T-helper 9 cell (primary cell): ENCODE data around the gene DLX4.

Experiments
- DNase-seq: peaks from one replicate; pipeline ENCODE4 v3.0.0-alpha.2; 2020

The DLX4 gene

DNA sequence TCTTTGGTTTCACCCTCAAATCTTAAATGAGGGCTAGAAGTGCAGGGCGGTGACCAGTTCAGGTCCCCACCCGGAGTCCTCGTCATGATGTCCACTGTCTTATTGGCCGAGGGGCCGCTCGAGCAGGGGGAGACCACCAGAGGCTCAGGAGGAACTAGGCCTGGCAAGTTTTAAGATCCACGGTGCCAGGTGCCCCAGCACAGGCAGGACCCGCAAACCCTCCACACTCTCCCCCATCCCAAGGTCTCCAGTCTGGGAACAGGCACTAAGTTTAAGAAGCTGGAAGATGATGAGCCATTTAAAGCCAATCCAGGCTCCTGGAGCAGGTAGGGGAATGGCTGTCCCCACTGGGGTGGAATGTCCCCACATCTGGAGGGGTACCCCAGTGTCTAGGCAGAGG, 21.9 kb downstream of the DLX4 start:
- no peak for DNase-seq

DNA sequence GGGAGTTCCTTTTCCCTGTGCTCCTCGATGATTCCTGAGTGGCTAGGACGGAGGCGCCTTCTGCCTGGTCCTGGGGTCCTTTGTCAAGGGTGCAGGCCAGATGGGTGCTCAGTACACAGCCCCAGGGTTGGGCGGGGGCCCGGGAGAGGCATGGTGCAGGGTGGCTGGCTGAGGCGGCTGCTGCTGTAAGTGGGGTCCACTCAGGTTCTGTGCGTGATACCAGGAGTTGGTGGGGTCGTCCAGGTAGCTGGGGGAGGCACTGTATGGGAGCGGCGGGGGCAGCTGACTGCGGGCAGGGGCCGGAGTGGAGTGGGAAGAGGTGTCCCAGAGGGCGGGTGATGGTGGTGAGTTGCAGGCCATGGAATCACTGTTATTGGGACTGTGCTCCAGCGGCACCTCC, 22.4 kb downstream of the DLX4 start:
- no peak for DNase-seq

DNA sequence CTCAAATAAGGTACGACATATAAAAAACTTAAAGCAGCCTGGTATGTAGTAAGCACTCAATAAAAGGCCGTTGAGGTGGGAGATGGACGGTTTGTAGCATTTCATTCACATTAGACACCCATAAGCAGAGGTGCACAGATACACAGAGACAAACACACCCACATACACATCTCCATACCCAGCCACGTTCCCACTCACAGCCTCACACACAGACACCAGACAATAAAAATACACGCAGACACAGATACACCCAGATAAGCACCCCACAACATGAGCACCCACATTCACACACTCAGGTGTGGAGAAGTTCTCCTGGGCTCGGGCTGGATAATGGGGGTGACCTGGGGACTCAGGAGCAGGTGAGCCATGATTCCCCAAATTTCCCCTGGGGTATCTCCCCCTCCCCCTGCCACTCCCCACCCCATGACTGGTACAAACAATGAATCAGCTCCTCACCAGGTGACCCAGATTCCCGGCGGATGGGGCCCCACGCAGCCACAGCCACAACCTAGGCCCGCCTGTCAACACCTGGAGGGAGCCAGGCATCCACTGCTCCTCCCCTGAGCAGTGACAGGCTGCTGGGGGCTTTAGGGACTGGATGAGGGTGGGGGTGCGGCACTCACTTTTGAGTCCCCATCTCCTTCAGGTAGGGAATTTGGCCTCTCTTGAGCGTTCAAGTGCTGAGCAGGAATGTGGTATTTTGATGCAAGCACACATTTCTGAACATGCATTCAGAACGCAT, 23.4 kb downstream of the DLX4 start:
- no peak for DNase-seq

DNA sequence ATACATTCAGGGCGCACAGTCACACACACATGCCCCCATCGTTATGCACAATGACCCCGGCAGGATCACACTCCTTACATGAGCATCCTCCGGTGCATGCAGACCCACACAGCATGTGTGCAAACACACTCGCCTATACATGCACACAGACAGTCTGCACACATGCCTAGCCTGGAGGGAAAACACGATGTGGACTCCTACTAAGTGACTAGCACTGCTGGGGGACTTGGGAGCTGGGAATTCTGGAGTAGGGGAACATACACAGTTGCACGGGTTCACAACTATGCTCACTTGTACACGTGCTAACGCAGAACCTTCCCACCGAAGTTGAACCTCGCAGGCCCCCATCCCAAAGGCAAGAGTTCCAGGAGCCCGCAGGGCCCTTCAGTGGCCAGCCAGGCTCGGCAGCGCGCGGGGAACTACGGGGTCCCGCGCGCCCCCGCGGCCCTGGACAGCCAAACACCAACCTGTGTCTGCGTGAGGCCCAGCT, 24.0 kb downstream of the DLX4 start:
- DNase-seq = no peak

DNA sequence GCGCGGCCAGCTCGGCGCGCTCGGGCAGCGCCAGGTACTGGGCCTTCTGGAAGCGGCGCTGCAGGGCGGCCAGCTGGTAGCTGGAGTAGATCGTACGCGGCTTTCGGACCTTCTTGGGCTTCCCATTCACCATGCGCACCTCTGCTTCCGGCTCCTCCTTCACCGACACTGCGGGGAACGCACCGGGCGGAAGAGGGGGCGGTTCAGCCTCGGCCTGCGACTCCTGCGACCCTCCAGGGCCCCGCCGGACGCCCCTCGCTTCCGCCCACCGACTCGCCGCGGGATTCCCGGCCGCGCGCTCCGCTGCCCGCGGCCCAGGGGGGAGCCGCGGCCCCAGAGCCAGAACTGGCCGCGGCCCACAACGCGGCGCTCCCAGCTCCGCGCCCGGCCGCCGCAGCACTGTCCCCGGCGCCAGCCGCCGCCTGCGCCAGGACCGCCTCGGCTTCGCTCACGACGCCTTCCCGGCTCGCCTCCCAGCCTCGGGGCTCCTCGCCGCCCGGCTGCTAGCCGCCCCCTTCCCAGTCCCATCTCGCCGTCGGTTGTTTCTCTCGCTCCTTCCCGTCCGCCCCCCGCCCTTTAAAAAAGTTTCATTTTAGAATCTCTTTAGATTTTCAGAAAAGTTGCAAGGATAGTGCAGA, 24.6 kb downstream of the DLX4 start:
- DNase-seq = no peak

DNA sequence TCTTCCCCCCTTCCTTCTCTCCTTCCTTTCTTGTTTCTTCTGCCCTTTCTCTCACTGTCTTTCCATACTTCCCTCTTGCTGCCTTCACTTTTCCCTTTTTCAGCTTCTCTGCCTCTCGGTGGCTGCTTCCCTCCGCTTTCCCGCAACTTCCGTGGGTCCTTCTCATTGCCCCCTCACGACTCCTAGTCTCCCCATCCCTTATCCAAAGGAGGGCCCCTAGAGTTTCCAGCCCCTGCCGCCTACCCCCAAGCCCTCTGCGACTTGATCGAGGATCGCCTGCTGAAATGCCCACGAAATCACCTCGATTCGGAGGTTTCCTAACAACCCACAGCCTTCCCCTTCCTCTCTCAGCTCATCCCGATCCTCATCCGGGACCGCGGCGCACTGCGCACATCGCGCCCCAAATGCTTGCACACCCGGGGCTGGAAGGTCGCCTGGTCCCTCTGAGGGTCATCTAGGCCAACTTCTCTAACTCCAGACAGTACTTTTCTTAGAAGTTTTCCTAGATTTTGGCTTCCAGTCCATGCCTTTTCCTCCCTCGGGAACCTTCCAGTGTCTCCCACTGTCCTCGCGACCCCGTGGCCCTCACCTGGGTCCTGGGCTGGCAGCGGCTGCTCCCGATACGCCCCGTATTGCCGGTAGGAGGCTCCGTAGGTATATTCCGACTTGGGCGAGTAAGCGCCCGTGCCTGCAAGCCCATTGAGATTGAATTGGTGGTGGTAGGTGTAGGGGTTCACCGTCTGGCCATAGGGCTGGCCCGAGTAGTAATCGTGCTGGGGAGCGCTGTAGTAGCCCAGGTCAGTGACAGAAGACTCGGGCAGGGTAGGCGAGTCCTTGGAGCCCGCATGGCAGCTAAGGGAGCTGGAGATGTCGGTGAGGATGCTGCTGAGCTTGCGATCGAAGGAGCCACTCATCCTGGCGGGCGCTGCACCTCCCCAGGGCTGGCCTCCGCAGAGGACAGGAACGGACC, 25.4 kb downstream of the DLX4 start:
- DNase-seq = no peak

DNA sequence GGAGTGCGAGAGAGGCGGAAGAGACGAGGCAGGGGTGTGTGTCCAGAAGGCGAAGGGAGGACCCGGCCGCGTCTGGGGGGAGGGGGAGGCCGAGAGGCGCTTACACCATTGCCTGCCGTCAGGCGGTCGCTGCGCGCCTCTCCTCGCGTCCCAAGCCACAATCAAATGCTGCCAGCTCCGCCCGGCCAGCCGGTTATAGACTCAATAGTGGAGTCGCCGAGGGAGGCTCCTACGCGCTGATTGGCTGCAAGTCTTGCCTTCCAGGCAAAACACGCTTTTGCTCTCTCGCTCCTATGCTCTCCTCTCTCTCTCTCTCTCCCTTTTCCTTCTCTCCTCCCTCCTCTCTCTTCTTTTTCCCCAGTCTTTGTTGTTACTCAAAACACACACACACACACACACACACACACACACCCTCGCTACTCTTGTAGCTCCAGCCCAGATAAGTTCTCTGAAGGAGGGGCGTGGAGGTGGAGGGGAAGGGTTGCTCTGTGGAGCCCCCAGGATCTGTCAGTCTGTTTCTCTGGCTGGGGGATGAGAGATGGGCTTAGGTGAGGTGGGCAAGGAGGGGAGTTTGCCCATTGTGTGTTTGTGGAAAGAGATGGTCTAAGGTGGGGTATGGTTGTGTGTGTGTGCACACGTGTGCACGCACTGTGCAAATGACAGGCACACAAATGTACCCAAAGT, 26.2 kb downstream of the DLX4 start, which contains the start of gene DLX3:
Gene DLX3, minus strand, starts transcription at position 170 of the 684 bp plus-strand sequence. CDS start 226 bp downstream, outside the sequence.
- DNase-seq = no peak

DNA sequence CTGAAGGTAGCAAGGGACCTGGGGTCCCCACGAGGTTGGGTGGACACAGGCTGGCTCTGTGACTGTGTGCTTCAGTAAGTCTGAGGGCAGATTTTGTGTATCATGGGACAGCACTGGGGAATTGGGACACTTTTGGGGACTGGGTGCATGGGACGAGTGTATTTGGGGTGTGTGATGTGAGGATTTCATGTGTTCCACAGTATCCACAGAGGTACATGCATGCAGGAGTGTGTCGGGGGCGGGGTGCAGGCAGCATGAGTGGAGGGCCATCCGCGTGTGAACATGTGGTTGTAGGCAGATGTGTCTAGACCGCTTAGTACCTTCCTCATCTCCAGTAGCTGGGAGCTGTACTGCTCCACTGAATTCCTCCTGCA, 27.1 kb downstream of the DLX4 start:
- no peak for DNase-seq

DNA sequence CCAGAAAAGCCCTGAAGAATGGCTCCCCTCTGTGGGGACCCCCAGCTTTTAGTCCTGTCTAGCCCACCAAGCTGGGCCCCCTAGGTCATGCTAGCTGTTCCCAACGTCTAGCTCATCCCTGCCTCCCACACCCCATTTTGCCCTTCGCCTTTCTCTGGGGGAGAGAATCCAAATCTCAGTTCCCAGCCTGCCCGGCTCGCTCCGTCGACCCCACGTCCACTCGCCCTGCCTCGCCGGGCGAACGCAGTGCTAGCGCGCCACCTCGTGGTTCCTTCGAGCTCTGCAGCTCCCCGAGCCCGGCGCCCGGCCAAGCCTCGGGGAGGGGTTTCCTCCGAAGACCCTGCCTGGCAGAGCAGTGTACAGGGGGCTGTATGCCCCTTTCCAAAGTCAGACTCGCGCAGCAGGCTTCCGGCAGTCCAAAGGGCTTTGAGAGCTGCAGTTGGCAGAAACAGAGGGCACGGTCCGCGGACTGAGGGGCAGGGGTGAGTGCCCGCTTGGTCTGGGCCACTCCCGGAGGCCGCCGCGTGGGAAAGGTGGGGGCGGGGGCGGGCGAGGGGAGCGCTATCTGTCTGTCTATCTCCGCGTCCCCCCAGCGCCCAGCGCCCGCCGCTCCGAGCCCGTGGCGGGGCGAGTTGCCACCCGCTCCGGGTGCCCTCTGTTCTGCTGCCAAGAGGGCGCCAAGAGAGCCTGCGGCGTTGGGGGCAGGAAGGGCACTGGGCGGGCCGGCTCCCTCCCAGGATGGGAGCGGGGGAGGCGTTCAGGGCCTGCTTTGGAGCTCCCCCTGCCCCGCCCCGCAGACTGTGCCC, 27.7 kb downstream of the DLX4 start:
- DNase-seq = peak; percentile 71

DNA sequence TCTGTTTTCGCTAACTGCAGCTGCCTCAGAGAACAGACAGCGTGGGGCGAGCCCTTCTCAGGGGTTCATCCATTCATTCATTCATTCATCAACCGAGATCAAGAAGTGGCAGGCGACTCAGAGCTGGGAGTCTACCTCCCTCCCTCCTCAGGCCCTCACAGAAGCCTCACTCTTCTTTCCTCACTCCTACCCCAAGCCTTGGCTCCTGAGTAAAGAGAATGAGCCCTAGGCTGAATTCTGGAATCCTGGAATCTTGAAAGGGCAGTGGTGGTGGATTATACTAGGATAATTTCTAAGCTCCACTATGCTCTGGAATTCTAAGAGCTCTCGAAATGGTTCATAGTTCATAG, 28.3 kb downstream of the DLX4 start:
- no peak for DNase-seq

DNA sequence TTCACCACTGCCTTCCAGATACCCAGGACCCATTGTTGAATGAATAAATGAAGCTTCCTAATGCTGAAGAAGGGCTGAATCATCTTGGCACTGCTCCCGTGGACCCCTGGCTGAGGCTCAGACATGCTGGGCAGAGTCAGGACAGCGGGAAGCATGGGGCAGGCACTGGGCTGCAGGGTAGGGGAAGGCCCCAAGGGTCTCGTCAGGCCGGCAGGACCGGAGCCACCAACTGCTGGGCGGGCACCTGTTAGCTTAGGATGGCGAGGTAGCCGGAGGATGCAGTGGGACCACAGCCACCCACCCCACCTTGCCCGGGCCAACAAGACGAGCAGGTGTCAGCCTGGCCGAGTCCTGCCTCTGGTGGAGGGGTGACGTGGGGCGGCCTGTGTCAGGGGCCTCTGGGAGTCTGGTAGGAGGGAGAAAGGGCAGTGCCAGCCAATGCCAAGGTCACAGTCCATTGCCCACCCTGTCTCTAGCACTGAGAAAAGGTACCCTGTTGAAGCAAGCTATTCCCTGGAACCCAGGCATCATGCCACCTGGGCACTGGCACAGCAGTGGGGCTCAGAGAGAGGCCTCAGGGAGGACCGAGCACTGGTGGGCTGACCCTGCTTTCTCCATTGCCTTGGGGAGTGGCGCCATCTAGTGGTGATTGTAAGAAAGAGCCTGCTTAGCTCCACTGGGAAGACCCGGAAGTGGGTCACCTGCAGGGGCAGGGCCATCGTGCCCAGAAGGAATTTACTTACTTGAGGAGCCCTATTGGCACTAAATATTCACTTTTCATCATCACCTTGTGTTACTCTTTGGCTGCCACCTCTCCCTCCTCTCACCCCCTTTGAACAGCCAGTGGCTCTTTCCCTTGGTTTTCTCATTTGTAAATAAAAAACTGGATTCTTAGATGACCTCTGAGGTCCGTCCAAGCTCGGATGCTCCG, 29.0 kb downstream of the DLX4 start:
- DNase-seq = peak; percentile 81

DNA sequence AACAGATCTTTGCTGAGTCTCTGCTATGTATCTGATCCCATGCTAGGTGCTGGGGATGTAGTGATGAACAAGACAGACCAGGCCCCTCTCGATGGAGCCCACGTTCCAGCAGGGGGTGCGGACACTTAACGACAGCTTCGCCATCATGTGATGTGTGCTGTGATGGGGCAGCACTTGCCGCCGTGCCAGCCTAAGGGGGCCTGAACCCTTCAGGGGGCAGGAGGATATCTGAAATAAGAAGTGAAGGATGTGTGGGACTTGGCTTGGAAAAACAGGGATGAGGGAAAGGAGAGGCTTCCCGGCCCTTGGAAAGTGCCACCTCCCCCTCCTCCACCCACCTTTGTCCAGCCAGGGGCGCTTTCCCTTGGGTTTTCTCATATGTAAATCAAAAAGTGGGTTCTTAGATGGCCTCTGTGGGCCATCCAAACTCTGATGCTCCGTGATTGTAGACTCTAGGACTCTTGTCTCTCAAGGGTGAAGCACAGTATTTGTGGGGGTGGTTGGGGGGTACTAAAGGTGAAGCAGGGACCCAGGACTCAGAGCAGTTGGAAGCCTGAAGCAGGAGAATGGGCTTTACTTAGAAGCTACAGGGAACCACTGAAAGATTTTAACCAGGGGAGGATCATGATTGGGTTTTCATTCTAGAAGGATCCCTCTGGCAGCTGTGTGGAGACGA, 30.0 kb downstream of the DLX4 start:
- DNase-seq = no peak

DNA sequence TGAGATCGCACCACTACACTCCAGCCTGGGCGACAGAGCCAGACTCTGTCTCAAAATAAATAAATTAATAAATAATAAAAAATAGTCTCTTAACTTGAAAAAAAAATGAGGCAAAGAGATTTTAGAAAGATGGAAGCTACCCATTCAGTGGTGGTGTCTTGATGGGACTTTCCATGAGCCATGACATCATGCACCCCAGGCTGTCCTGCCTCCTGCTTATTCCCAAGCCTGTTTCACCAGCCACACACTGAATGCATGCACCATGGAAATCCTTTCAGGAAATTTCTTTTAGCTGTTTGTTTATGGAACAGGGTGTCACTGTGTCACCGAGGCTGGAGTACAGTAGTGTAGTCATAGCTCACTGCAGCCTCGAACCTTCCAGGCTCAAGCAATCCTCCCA, 34.9 kb downstream of the DLX4 start:
- no peak for DNase-seq

DNA sequence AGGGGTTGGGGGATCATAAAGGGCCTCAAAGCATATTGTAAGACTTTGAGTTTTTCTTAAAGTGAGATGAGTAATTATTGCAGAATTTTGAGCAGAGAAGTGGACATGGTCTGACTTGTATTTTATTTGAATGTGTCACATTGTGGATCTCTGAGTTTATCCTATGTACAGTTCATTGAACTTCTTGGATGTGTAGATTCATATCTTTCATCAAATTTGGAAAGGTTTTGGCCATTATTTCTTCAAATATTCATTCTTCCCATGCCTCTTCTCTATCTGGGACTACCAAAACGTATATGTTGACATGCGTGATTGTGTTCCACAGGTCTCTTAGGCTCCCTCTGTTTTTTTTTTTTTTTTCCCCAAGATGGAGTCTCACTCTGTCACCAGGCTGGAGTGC, 40.3 kb downstream of the DLX4 start:
- no peak for DNase-seq

DNA sequence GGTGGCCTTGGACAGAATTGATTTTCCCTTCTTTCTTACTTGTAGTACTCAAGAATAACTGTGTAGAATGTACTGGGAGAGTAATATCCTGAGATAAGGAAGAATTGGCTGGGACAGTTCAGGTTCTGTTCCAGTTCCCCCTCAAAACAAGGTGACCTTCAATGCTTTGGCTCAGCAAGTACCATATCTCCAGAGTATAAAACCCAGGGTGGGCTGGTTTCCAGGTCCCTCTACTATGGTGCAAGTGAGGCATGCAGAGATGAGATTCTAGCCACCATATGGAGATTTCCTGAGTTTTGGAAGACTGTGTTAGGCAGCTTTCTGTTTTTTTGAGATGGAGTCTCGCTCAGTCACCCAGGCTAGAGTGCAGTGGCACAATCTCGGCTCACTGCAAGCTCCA, 44.1 kb downstream of the DLX4 start:
- no peak for DNase-seq

DNA sequence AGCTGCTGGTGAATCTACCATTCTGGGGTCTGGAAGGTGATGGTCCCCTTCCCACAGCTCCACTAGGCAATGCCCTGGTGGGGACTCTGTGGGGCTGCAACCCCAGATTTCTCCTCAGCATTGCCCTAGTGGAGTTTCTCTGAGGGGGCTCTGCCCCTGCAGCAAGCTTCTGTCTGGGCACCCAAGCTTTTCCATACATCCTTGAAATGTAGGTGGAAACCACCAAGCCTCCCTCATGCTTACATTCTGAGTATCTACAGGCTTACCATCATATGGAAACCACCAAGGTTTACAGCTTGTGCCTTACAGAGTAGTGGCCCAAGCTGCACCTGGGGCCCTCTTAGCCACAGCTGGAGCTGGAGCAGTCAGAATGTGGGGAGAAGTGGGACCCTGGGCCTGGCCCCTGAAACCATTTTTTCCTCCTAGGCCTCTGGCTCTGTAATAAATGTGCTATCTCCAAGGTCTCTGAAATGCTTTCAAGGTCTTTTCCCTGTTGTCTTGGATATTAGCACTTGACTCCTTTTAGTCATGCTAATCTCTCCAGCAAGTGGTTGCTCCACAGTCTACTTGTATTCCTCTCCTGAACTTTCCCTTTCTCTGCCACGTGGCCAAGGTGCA, 45.6 kb downstream of the DLX4 start:
- no peak for DNase-seq

DNA sequence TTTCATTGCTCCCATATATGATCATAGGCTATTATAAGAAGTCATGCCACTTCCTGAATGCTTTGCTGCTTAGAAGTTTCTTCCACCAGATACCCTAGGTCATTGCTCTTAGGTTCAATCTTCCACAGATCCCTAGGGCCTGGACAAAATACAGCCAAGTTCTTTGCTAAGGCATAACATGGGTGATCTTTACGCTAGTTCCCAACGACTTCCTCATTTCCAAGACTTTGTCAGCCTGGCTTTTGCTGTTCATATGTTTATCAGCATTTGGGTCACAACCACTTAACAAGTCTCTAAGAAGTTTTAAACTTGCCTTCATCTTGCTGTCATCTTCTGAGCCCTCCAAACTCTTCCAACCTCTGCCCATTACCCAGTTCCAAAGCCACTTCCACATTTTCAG, 46.2 kb downstream of the DLX4 start:
- no peak for DNase-seq

DNA sequence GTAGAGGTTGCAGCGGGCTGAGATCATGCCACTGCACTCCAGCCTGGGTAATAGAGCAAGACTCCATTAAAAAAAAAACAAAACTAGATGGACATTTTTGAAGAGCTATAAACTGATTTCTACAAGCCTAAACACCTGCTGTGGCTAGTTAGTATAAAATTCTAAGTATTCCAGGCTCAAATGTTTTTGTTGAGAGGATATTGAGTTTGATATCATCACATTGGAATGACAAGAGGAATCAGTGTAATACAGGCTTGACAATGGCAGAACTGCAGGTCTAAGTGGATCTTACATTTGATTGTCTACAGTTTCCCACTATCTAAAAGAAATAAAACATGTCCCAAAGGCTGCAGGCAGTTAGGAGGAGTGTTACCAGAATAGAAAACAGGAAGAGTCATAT, 49.9 kb downstream of the DLX4 start:
- no peak for DNase-seq

DNA sequence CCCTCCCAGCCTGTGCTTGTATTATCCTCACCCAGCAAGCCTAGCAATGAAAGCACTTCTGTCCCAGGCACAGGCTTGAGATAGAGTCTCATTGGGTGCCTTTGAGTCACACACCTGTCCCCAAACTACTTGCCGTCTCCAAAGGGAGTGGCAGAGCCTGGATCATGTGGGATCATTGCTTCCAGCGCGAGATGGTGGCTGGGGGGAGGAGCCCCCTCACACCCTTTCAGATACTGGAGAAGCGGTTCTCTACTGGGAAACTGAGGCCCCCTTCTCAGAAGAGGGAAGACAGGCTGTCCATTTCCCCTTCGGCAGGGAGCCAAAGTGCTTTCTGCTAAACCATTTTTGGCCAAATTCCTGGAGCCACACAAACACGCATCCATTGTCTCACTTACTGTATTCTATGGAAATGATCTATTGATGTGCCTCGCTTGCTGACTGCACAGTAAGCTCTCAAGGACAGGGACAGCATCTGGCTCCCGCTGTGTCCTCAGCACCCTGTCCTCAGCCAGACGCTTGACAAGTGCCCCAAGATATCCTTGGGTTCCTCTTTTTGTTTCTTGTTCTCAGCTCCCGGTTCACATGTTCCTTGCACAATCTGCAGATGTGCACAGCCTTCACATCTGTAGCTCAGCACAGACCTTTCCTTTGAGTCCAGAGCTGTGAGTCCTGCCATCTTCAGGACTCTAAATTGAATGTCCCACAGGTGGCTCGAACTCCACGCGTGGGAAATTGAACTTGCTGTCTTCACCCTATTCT, 52.0 kb downstream of the DLX4 start:
- no peak for DNase-seq
